Peyer's patch (tissue), 4 donors: ENCODE measurements around the gene MSH5. TPM values are rescaled to one million over a fixed set of nuclear protein-coding genes. Genes with fewer than 3 reads are reported as not detected.

Experiments used
- DNase-seq, 3 donors: peaks; one replicate each; pipeline ENCODE4 v3.0.0-alpha.2; 2017 to 2019
- H3K27ac ChIP-seq, 4 donors: fragments of 200-600 bp; sonication (generic); one replicate each; pipeline ENCODE4 v1.5.1; 2016 to 2019
- H3K27me3 ChIP-seq, 2 donors: fragments of 200-600 bp; sonication (generic); one replicate each; pipeline ENCODE4 v1.5.1; 2019
- H3K36me3 ChIP-seq, 3 donors: fragments of 200-600 bp; sonication (generic); one replicate each; pipeline ENCODE4 v1.5.1; 2016 to 2019
- H3K4me1 ChIP-seq, 4 donors: fragments of 200-600 bp; sonication (generic); one replicate each; pipeline ENCODE4 v1.5.1; 2016 to 2019
- H3K4me3 ChIP-seq, 4 donors: fragments of 200-600 bp; sonication (generic); 1 replicate in 3 of 4; 2 replicates in 1 of 4; pipeline ENCODE4 v1.5.1; 2016 to 2019; ENCODE audit warnings: mild to moderate bottlenecking in 1 of 4
- H3K9me3 ChIP-seq, 4 donors: fragments of 200-600 bp; sonication (generic); one replicate each; pipeline ENCODE4 v1.5.1; 2016 to 2019; ENCODE audit warnings: mild to moderate bottlenecking in 1 of 4
- POLR2A ChIP-seq, 2 donors: fragments of 450-650 bp; IDR thresholded peaks; one replicate each; pipeline ENCODE4 v1.5.1; 2017; ENCODE audit warnings: antibody characterized with exemption in 2 of 2, mild to moderate bottlenecking in 2 of 2, moderate library complexity in 2 of 2
- total RNA-seq, 4 donors: library from RNA; depleted of rRNA; stranded (reverse); fragments of >200 nt; gene quantifications; one replicate each; pipeline ENCODE4 v1.1.0, GENCODE V29; 2016
- TF ChIP-seq, protein P1 (sequence below), 6 experiments: fragments of 450-650 bp in 4 of 6; fragments of 200-600 bp in 2 of 6; sonication (generic) in 1 of 6; IDR thresholded peaks; one replicate each; pipeline ENCODE4 v1.5.1; 2017 to 2019; ENCODE audit warnings: antibody characterized with exemption in 6 of 6, mild to moderate bottlenecking in 3 of 6, moderate library complexity in 1 of 6

The MSH5 gene
- total RNA-seq = 10 to 100 TPM; 21.4 to 72.6 (median 46.1) TPM

DNA sequence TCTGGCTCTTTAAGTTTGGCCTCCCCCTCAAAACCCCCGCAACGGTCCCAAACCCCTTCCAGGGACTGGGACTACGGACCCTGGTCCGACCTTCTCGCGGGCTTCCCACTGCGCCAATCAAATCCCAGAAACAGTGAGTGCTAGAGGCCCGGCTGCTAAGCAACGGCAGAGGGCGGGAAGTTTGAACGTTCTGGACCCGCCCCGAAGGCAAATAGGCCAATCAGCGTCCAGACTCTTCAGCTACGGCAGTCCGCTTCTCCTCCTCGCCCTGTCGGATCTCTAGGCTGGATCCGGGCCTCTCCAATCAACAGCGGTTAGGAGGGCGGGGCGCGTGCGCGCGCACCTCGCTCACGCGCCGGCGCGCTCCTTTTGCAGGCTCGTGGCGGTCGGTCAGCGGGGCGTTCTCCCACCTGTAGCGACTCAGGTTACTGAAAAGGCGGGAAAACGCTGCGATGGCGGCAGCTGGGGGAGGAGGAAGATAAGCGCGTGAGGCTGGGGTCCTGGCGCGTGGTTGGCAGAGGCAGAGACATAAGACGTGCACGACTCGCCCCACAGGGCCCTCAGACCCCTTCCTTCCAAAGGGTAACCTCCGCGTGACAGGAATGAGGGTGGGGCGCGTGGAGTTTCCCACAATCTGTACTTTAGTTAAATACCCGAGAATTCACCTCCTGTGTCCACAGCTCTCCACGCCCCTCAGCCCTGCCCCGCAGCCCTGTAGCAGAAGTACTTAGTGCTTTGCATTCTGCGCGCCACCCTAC, at the start of gene MSH5:
Gene MSH5 (plus strand): TSS at position 367 of the 758 bp plus-strand sequence. CDS start 462 bp downstream, outside the sequence.
- no peaks in the 10 kb centered on the region for H3K27me3 ChIP-seq
- no peaks in the 10 kb centered on the region for H3K9me3 ChIP-seq
- peak; percentile 94 to 99 (median 99) for DNase-seq
- H3K4me3 ChIP-seq = peak within 1 kb of the TSS; percentile 63 to 91 (median 70)
- H3K4me1 ChIP-seq = peaks cover 9 to 37% (median 33%) of the 10 kb centered on the region in 4 donors
- TF ChIP-seq POLR2A (IDR thresholded peaks at IDR 0.05) = peak; percentile 32 to 61
- TF ChIP-seq, protein P1, sequence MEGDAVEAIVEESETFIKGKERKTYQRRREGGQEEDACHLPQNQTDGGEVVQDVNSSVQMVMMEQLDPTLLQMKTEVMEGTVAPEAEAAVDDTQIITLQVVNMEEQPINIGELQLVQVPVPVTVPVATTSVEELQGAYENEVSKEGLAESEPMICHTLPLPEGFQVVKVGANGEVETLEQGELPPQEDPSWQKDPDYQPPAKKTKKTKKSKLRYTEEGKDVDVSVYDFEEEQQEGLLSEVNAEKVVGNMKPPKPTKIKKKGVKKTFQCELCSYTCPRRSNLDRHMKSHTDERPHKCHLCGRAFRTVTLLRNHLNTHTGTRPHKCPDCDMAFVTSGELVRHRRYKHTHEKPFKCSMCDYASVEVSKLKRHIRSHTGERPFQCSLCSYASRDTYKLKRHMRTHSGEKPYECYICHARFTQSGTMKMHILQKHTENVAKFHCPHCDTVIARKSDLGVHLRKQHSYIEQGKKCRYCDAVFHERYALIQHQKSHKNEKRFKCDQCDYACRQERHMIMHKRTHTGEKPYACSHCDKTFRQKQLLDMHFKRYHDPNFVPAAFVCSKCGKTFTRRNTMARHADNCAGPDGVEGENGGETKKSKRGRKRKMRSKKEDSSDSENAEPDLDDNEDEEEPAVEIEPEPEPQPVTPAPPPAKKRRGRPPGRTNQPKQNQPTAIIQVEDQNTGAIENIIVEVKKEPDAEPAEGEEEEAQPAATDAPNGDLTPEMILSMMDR (IDR thresholded peaks at IDR 0.05) = peak in 1 of 6 experiments; percentile 7
- peak within 1 kb of the TSS; percentile 84 to 96 (median 94) for H3K27ac ChIP-seq
- H3K36me3 ChIP-seq = no peaks in the 10 kb centered on the region

DNA sequence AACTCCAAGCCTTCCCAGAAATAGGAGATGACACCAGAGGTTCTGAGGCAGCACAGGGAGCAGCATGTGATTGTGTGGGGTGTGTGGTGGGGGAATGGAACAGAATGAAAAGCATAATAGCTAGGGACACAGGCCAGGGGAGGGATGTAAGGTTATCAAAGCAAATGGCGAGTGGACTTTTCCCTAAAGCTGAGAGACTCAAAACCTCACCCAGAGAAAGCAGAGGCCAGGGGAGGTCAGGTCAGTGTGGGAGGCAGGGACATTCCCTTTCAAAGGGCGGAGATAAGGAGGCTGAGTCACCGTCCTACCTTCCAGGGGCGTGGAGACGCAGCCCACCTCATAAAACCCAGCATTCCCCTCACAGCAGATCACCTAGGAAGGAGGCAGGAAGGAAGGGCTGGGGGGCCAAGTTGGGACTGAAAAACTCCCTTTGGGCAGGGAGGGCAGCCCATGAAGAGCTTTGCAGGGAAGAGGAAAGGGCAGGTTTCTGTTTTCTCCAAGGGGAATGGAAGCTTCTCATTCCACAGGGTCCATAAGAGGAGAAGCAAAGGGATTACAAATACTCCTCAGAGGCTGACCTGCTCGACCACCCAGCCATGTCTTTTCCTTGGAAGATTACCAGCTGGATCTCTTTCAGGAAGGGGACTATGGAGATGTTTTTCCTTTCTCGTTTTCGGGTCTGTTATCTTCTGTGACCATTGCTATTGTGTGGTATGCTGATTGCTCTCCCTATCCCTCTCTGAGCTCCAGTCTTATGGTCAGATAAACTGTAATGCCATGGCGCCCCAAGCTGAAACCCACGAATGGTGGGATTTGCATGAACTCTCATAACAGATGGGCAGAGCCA, 49.4 kb upstream of the MSH5 start:
- Histone ChIP-seq H3K4me1 (peaks cover 0 to 5% (median 0%) of the 10 kb centered on the region in 4 donors), H3K36me3 (peaks cover 0 to 99% (median 0%) of the 10 kb centered on the region in 3 donors), H3K27me3 (no peaks in the 10 kb centered on the region), H3K27ac (peak overlapping the region in 3 of 4 donors; percentile 55 to 77 (median 70)), H3K4me3 (no peak overlapping the region), H3K9me3 (no peaks in the 10 kb centered on the region)
- DNase-seq = peak in 2 of 3 donors; percentile 72 to 75
- no peak for TF ChIP-seq POLR2A (IDR thresholded peaks at IDR 0.05)
- TF ChIP-seq, protein P1 (IDR thresholded peaks at IDR 0.05) = no peak

DNA sequence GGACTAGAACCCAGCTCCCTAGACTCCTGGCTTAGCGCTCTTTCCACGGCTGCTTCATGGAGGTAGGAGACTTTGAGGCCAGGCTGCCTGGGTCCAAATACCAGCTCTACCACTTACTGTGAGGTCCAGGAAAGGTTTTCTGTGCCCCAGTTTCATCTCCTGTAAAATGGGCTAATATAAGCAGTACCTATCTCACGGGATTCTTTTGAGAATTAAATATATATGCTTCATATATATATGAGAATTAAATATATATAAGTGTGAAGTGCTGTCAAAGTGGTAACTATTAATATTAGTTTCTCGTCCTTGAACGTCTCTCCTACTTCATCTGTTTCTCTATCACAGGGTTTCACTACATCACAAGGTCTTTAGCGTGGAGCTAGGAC, 48.7 kb upstream of the MSH5 start:
- Histone ChIP-seq H3K27me3 (no peaks in the 10 kb centered on the region), H3K9me3 (no peaks in the 10 kb centered on the region), H3K4me3 (no peak overlapping the region), H3K27ac (peak overlapping the region in 3 of 4 donors; percentile 55 to 77 (median 70)), H3K4me1 (peaks cover 0 to 5% (median 0%) of the 10 kb centered on the region in 4 donors), H3K36me3 (peaks cover 0 to 100% (median 0%) of the 10 kb centered on the region in 3 donors)
- DNase-seq = no peak
- TF ChIP-seq, protein P1 (IDR thresholded peaks at IDR 0.05) = no peak
- no peak for TF ChIP-seq POLR2A (IDR thresholded peaks at IDR 0.05)

DNA sequence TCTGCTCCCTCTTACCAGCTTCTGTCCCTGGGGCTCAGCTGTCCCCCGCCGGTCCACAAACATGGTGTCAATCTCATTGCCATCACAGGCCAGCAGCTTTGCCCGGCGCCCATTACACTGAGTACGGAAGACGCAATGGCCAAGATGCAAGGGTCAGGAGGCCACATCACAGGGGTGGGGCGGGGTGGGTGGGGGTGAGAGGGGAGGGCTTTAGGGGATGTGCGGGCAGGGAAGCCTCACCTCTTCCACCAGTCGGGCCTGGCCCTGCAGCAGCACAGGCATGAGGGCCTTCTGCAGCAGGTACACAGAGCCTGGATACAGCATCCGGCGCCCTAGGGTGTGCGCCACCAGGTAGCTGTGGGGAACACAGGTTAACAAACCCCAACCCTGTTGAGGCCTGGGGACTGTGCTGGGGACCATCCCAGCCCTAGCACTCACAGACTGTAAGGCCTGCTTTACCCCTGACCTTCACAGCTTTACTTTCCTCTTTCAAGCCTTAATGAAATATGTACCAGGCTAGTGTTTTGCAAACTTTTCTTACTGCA, 48.2 kb upstream of the MSH5 start:
- no peak overlapping the region for H3K27ac ChIP-seq
- no peak overlapping the region for H3K4me3 ChIP-seq
- H3K9me3 ChIP-seq = no peaks in the 10 kb centered on the region
- H3K4me1 ChIP-seq = peaks cover 0 to 5% (median 0%) of the 10 kb centered on the region in 4 donors
- no peaks in the 10 kb centered on the region for H3K27me3 ChIP-seq
- peaks cover 0 to 99% (median 0%) of the 10 kb centered on the region in 3 donors for H3K36me3 ChIP-seq
- TF ChIP-seq, protein P1 (IDR thresholded peaks at IDR 0.05) = no peak
- TF ChIP-seq POLR2A (IDR thresholded peaks at IDR 0.05) = no peak
- DNase-seq = no peak

DNA sequence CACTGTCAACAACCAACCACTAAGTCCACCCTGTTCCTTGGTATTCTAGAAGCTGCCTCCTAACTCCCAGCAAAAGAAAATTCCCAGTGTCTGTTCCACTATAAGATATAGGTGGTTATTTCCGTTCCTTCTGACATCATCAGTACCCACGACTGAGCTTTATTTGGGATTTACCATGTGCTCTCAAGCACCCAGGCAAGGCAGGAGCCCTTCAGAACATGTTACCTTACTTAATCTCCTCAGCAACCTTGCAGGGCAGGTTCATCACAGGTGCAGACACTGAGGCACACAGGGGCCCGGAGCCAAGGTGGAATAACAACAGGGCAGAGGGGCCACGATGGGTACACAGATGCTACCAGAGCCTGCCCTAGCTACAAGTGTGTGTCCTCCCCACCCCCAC, 47.5 kb upstream of the MSH5 start:
- no peak for DNase-seq
- H3K36me3 ChIP-seq = peaks cover 0 to 98% (median 0%) of the 10 kb centered on the region in 3 donors
- TF ChIP-seq, protein P1 (IDR thresholded peaks at IDR 0.05) = no peak
- no peak for TF ChIP-seq POLR2A (IDR thresholded peaks at IDR 0.05)
- H3K4me1 ChIP-seq = peaks cover 0 to 5% (median 0%) of the 10 kb centered on the region in 4 donors
- H3K9me3 ChIP-seq = no peaks in the 10 kb centered on the region
- no peaks in the 10 kb centered on the region for H3K27me3 ChIP-seq
- no peak overlapping the region for H3K27ac ChIP-seq
- H3K4me3 ChIP-seq = no peak overlapping the region
